HEK293 (cell line): Measurements from ENCODE around the gene ALAD.
A peak's percentile ranks its signal among the peaks of the same experiment; 100 is the strongest.

ENCODE experiments used
- EGR2 ChIP-seq: fragments of 450-650 bp; formaldehyde crosslinking; IDR thresholded peaks from 2 replicates; pipeline ENCODE4 v1.5.1; 2016; ENCODE audit warnings: low read depth, missing biosample characterization, missing genetic modification characterization
- FEZF1 ChIP-seq: fragments of 450-650 bp; formaldehyde crosslinking; IDR thresholded peaks from 2 replicates; pipeline ENCODE4 v1.5.1; 2016; ENCODE audit warnings: missing biosample characterization, missing genetic modification characterization
- GLIS1 ChIP-seq: fragments of 450-650 bp; formaldehyde crosslinking; IDR thresholded peaks from 2 replicates; pipeline ENCODE4 v1.5.1; 2016; ENCODE audit warnings: missing biosample characterization, missing genetic modification characterization
- HOXC10 ChIP-seq: sonication (generic); formaldehyde crosslinking; IDR thresholded peaks from 2 replicates; pipeline ENCODE4 v1.8.1; 2023; ENCODE audit warnings: mild to moderate bottlenecking, missing genetic modification reagents
- OSR2 ChIP-seq: fragments of 450-650 bp; formaldehyde crosslinking; IDR thresholded peaks from 2 replicates; pipeline ENCODE4 v1.5.1; 2016; ENCODE audit warnings: missing biosample characterization, missing genetic modification characterization
- OVOL3 ChIP-seq: fragments of 450-650 bp; formaldehyde crosslinking; IDR thresholded peaks from 2 replicates; pipeline ENCODE4 v1.5.1; 2016; ENCODE audit warnings: missing biosample characterization, missing genetic modification characterization
- ZBTB17 ChIP-seq: fragments of 450-650 bp; formaldehyde crosslinking; IDR thresholded peaks from 2 replicates; pipeline ENCODE4 v1.5.1; 2016; ENCODE audit warnings: missing biosample characterization, missing genetic modification characterization
- ZNF292 ChIP-seq: fragments of 450-650 bp; formaldehyde crosslinking; IDR thresholded peaks from 2 replicates; pipeline ENCODE4 v1.5.1; 2016; ENCODE audit warnings: low read depth, missing biosample characterization, missing genetic modification characterization, borderline replicate concordance
- ZNF366 ChIP-seq: fragments of 450-650 bp; formaldehyde crosslinking; conservative IDR thresholded peaks from 2 replicates; pipeline ENCODE4 v1.5.1; 2016; ENCODE audit warnings: missing biosample characterization, missing genetic modification characterization
- ZNF670 ChIP-seq: fragments of 450-650 bp; formaldehyde crosslinking; IDR thresholded peaks from 2 replicates; pipeline ENCODE4 v1.5.1; 2016; ENCODE audit warnings: missing biosample characterization, missing genetic modification characterization, low read depth
- ZNF843 ChIP-seq: fragments of 450-650 bp; formaldehyde crosslinking; IDR thresholded peaks from 2 replicates; pipeline ENCODE4 v1.5.1; 2016; ENCODE audit warnings: missing biosample characterization, missing genetic modification characterization
- TF ChIP-seq, protein P1 (sequence below): fragments of 450-650 bp; formaldehyde crosslinking; IDR thresholded peaks from 2 replicates; pipeline ENCODE4 v1.5.1; 2016; ENCODE audit warnings: missing biosample characterization, missing genetic modification characterization
- TF ChIP-seq, protein P2 (sequence below): fragments of 450-650 bp; formaldehyde crosslinking; IDR thresholded peaks from 2 replicates; pipeline ENCODE4 v1.5.1; 2016; ENCODE audit warnings: missing biosample characterization, missing genetic modification characterization, borderline replicate concordance
- TF ChIP-seq, protein P3 (sequence below): fragments of 450-650 bp; formaldehyde crosslinking; IDR thresholded peaks from 2 replicates; pipeline ENCODE4 v1.5.1; 2016; ENCODE audit warnings: missing biosample characterization, missing genetic modification characterization
- TF ChIP-seq, protein P4 (sequence below): IDR thresholded peaks from 2 replicates; pipeline ENCODE4 v1.6.1; 2011; ENCODE audit warnings: mild to moderate bottlenecking, low read depth, low read length, borderline replicate concordance
- TF ChIP-seq, protein P5 (sequence below): fragments of 450-650 bp; formaldehyde crosslinking; optimal IDR thresholded peaks from 2 replicates; pipeline ENCODE3; 2016; ENCODE audit warnings: missing biosample characterization, mild to moderate bottlenecking, missing genetic modification characterization
- TF ChIP-seq, protein P6 (sequence below): fragments of 450-650 bp; formaldehyde crosslinking; IDR thresholded peaks from 2 replicates; pipeline ENCODE4 v1.5.1; 2016; ENCODE audit warnings: missing biosample characterization, missing genetic modification characterization, borderline replicate concordance
- TF ChIP-seq, protein P7 (sequence below): sonication (generic); formaldehyde crosslinking; IDR thresholded peaks from 2 replicates; pipeline ENCODE4 v1.8.1; 2022; ENCODE audit warnings: mild to moderate bottlenecking, moderate library complexity, missing genetic modification reagents

Gene ALAD

DNA sequence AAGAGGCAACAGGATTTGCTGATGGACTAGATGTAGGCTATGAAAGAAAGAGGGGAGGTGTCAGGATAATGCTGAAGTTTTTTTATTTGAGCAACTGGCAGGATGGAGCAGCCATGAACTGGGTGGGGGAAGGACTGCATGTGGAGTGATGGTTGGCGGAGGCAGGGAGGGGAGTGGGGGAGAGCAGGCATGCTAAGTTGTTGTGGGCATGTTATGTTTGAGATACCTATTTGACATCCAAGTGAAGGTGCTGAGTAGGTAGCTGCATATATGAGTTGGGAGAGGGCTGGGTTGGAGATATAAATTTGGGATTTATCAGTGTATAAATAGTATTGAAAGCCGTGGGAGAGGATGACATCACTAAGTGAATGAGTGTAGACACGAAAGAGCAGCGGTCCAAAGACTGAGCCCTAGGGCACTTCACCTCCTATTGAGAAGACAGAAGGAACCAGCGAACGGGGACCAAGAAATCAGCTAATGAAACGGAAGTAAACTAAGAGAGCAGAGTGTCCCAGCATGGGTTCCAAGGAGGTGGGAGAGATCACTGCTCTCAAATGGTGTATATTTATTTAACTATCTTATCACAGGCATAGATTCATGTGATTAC lies 44.3 kb downstream of the ALAD start (continued):
- TF ChIP-seq, protein P1, sequence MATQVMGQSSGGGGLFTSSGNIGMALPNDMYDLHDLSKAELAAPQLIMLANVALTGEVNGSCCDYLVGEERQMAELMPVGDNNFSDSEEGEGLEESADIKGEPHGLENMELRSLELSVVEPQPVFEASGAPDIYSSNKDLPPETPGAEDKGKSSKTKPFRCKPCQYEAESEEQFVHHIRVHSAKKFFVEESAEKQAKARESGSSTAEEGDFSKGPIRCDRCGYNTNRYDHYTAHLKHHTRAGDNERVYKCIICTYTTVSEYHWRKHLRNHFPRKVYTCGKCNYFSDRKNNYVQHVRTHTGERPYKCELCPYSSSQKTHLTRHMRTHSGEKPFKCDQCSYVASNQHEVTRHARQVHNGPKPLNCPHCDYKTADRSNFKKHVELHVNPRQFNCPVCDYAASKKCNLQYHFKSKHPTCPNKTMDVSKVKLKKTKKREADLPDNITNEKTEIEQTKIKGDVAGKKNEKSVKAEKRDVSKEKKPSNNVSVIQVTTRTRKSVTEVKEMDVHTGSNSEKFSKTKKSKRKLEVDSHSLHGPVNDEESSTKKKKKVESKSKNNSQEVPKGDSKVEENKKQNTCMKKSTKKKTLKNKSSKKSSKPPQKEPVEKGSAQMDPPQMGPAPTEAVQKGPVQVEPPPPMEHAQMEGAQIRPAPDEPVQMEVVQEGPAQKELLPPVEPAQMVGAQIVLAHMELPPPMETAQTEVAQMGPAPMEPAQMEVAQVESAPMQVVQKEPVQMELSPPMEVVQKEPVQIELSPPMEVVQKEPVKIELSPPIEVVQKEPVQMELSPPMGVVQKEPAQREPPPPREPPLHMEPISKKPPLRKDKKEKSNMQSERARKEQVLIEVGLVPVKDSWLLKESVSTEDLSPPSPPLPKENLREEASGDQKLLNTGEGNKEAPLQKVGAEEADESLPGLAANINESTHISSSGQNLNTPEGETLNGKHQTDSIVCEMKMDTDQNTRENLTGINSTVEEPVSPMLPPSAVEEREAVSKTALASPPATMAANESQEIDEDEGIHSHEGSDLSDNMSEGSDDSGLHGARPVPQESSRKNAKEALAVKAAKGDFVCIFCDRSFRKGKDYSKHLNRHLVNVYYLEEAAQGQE (tag by site-specific recombination), result no peak
- TF ChIP-seq, protein P2, sequence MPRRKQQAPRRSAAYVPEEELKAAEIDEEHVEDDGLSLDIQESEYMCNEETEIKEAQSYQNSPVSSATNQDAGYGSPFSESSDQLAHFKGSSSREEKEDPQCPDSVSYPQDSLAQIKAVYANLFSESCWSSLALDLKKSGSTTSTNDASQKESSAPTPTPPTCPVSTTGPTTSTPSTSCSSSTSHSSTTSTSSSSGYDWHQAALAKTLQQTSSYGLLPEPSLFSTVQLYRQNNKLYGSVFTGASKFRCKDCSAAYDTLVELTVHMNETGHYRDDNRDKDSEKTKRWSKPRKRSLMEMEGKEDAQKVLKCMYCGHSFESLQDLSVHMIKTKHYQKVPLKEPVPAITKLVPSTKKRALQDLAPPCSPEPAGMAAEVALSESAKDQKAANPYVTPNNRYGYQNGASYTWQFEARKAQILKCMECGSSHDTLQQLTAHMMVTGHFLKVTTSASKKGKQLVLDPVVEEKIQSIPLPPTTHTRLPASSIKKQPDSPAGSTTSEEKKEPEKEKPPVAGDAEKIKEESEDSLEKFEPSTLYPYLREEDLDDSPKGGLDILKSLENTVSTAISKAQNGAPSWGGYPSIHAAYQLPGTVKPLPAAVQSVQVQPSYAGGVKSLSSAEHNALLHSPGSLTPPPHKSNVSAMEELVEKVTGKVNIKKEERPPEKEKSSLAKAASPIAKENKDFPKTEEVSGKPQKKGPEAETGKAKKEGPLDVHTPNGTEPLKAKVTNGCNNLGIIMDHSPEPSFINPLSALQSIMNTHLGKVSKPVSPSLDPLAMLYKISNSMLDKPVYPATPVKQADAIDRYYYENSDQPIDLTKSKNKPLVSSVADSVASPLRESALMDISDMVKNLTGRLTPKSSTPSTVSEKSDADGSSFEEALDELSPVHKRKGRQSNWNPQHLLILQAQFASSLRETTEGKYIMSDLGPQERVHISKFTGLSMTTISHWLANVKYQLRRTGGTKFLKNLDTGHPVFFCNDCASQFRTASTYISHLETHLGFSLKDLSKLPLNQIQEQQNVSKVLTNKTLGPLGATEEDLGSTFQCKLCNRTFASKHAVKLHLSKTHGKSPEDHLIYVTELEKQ (tag by site-specific recombination), result no peak
- TF ChIP-seq ZNF366 (tag by site-specific recombination) (no peak), EGR2 (0 out of 2 replicates have a peak, but pooled peaks have one; percentile 20), OVOL3 (tag by site-specific recombination) (no peak), GLIS1 (tag by site-specific recombination) (peak; percentile 63), HOXC10 (CRISPR knock-in tag) (no peak), ZNF670 (no peak), ZBTB17 (tag by site-specific recombination) (0 out of 2 replicates have a peak, but pooled peaks have one; percentile 15), ZNF292 (tag by site-specific recombination) (no peak), OSR2 (tag by site-specific recombination) (peak; percentile 11; the same call in 1 of the 2 replicates), ZNF843 (tag by site-specific recombination) (no peak), FEZF1 (tag by site-specific recombination) (peak; percentile 57; the same call in 1 of the 2 replicates)
- TF ChIP-seq, protein P3, sequence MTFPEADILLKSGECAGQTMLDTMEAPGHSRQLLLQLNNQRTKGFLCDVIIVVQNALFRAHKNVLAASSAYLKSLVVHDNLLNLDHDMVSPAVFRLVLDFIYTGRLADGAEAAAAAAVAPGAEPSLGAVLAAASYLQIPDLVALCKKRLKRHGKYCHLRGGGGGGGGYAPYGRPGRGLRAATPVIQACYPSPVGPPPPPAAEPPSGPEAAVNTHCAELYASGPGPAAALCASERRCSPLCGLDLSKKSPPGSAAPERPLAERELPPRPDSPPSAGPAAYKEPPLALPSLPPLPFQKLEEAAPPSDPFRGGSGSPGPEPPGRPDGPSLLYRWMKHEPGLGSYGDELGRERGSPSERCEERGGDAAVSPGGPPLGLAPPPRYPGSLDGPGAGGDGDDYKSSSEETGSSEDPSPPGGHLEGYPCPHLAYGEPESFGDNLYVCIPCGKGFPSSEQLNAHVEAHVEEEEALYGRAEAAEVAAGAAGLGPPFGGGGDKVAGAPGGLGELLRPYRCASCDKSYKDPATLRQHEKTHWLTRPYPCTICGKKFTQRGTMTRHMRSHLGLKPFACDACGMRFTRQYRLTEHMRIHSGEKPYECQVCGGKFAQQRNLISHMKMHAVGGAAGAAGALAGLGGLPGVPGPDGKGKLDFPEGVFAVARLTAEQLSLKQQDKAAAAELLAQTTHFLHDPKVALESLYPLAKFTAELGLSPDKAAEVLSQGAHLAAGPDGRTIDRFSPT (tag by site-specific recombination), result no peak
- TF ChIP-seq, protein P4, sequence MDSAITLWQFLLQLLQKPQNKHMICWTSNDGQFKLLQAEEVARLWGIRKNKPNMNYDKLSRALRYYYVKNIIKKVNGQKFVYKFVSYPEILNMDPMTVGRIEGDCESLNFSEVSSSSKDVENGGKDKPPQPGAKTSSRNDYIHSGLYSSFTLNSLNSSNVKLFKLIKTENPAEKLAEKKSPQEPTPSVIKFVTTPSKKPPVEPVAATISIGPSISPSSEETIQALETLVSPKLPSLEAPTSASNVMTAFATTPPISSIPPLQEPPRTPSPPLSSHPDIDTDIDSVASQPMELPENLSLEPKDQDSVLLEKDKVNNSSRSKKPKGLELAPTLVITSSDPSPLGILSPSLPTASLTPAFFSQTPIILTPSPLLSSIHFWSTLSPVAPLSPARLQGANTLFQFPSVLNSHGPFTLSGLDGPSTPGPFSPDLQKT, result no peak
- TF ChIP-seq, protein P5, sequence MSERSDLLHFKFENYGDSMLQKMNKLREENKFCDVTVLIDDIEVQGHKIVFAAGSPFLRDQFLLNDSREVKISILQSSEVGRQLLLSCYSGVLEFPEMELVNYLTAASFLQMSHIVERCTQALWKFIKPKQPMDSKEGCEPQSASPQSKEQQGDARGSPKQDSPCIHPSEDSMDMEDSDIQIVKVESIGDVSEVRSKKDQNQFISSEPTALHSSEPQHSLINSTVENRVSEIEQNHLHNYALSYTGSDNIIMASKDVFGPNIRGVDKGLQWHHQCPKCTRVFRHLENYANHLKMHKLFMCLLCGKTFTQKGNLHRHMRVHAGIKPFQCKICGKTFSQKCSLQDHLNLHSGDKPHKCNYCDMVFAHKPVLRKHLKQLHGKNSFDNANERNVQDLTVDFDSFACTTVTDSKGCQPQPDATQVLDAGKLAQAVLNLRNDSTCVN (tag by site-specific recombination), result no peak
- TF ChIP-seq, protein P6, sequence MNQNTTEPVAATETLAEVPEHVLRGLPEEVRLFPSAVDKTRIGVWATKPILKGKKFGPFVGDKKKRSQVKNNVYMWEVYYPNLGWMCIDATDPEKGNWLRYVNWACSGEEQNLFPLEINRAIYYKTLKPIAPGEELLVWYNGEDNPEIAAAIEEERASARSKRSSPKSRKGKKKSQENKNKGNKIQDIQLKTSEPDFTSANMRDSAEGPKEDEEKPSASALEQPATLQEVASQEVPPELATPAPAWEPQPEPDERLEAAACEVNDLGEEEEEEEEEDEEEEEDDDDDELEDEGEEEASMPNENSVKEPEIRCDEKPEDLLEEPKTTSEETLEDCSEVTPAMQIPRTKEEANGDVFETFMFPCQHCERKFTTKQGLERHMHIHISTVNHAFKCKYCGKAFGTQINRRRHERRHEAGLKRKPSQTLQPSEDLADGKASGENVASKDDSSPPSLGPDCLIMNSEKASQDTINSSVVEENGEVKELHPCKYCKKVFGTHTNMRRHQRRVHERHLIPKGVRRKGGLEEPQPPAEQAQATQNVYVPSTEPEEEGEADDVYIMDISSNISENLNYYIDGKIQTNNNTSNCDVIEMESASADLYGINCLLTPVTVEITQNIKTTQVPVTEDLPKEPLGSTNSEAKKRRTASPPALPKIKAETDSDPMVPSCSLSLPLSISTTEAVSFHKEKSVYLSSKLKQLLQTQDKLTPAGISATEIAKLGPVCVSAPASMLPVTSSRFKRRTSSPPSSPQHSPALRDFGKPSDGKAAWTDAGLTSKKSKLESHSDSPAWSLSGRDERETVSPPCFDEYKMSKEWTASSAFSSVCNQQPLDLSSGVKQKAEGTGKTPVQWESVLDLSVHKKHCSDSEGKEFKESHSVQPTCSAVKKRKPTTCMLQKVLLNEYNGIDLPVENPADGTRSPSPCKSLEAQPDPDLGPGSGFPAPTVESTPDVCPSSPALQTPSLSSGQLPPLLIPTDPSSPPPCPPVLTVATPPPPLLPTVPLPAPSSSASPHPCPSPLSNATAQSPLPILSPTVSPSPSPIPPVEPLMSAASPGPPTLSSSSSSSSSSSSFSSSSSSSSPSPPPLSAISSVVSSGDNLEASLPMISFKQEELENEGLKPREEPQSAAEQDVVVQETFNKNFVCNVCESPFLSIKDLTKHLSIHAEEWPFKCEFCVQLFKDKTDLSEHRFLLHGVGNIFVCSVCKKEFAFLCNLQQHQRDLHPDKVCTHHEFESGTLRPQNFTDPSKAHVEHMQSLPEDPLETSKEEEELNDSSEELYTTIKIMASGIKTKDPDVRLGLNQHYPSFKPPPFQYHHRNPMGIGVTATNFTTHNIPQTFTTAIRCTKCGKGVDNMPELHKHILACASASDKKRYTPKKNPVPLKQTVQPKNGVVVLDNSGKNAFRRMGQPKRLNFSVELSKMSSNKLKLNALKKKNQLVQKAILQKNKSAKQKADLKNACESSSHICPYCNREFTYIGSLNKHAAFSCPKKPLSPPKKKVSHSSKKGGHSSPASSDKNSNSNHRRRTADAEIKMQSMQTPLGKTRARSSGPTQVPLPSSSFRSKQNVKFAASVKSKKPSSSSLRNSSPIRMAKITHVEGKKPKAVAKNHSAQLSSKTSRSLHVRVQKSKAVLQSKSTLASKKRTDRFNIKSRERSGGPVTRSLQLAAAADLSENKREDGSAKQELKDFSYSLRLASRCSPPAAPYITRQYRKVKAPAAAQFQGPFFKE (tag by site-specific recombination), result no peak
- TF ChIP-seq, protein P7, sequence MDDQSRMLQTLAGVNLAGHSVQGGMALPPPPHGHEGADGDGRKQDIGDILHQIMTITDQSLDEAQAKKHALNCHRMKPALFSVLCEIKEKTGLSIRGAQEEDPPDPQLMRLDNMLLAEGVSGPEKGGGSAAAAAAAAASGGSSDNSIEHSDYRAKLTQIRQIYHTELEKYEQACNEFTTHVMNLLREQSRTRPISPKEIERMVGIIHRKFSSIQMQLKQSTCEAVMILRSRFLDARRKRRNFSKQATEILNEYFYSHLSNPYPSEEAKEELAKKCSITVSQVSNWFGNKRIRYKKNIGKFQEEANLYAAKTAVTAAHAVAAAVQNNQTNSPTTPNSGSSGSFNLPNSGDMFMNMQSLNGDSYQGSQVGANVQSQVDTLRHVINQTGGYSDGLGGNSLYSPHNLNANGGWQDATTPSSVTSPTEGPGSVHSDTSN (CRISPR knock-in tag), result no peak
